ENCODE data around the gene ORM2.

DNA sequence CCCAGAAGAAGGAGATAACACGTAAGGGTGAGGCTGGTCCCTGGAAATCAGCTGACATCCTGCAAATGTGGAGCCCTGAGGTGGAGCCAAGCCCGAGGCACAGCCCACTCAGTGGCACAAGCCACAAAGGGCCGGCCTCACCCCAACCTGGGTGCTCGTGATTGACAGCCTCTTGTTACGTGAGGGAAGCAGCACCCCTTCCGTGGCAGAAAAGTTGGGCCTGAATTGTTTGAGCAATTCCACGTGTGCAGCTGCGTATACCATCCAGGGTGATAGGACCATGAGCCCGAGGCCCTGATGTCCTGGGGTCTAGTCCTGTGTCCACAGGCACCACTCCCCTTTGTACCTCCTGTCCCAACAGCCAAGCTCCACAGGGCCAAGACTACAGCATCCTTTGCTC is 4.8 kb downstream of the ORM2 start:
- TF ChIP-seq CTCF (IDR thresholded peaks at IDR 0.05; ENCODE audit: low read depth, low read length, poor library complexity, severe bottlenecking) (no peak), EZH2phosphoT487 (IDR thresholded peaks at IDR 0.05; ENCODE audit: borderline replicate concordance, low read length) (no peak)

All from DOHH2 (cell line).